NCI-H748 (cell line): Measurements from ENCODE around the gene IL23R.

Experiments
- DNase-seq: peaks from one replicate; lab custom pipeline; 2025; ENCODE audit not compliant: unreplicated experiment; lab: John Stamatoyannopoulos, UW

IL23R gene

GRCh38 chr1:67294836-67295617 is 128.8 kb downstream of the IL23R start:
- DNase-seq = no peak

- no peak for DNase-seq
These were observed 132.5 kb downstream of the IL23R start for GRCh38 chr1:67298762-67299161.

- no peak for DNase-seq
These were observed 133.0 kb downstream of the IL23R start for GRCh38 chr1:67299296-67299695.

GRCh38 chr1:67300561-67300960 is 134.3 kb downstream of the IL23R start:
- DNase-seq = no peak

GRCh38 chr1:67304023-67304422 is 137.8 kb downstream of the IL23R start:
- DNase-seq = no peak

GRCh38 chr1:67306547-67306946 is 140.3 kb downstream of the IL23R start:
- DNase-seq = no peak

GRCh38 chr1:67307251-67308060 is 141.2 kb downstream of the IL23R start, which contains the start of gene IL12RB2:
TSS of gene IL12RB2 (plus strand) at chr1:67307873. CDS start at chr1:67320369, 12,496 bp downstream.
- DNase-seq = peak; percentile 65

GRCh38 chr1:67308136-67308535 is 141.9 kb downstream of the IL23R start:
- DNase-seq = no peak
